Measurements from ENCODE around the gene HIP1. TPM values are rescaled to one million over a fixed set of nuclear protein-coding genes. Genes with fewer than 3 reads are reported as not detected.
A peak's percentile ranks its signal among the peaks of the same experiment; 100 is the strongest.

HIP1 gene
- polyA plus RNA-seq, 3 donors = 4.3 to 14.8 (median 5.3) TPM

DNA sequence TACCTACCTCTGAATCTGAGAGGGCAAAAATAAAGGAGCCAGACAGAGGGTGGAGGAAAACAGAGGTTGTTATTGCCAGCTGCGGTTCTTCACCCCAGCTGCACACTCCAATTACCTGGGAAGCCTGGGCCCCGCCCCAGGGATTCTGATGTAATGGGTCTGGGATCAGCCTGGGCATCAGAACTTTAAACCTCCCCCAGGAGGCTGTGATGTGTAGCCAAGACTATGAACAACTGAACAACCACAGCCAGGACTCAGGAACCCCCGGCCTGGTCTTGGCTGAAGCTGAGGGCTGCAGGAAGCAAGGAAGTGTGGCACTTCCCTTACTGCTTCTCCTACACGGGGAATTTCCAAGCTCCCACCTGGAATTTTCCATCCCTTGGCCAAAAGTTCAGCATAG is 89.3 kb downstream of the HIP1 start:
- Mint-ChIP-seq H3K27ac (no peak overlapping the region), H3K4me1 (peaks cover 4% of the 10 kb centered on the region), H3K4me3 (no peak overlapping the region), H3K9me3 (peaks cover 0 to 10% (median 5%) of the 10 kb centered on the region in 7 donors), H3K36me3 (peaks cover 0 to 8% of the 10 kb centered on the region in 2 donors), H3K27me3 (ENCODE audit: low read depth in 3 of 3) (peaks cover 0 to 4% (median 0%) of the 10 kb centered on the region in 3 donors)
- intact Hi-C loops (cut with micrococcal nuclease) = no loop called here
- Histone ChIP-seq H3K4me2 (replicated peaks; ENCODE audit: extremely low read depth, low read length, poor library complexity, severe bottlenecking) (no peak overlapping the region), H3K9ac (ENCODE audit: insufficient read depth, low read length, poor library complexity, severe bottlenecking) (no peak overlapping the region), H3K4me3 (replicated peaks in 1 of 3; ENCODE audit: low read depth in 2 of 3, low read length in 3 of 3) (no peak overlapping the region), H3K27me3 (ENCODE audit: control insufficient read depth in 2 of 2, insufficient read depth in 2 of 2, low read length in 2 of 2) (no peaks in the 10 kb centered on the region), H3K27ac (ENCODE audit: low read depth in 1 of 2, low read length in 2 of 2) (no peak overlapping the region), H3K9me3 (replicated peaks in 1 of 2; ENCODE audit: control insufficient read depth in 1 of 2, insufficient read depth in 1 of 2, low read length in 2 of 2) (no peaks in the 10 kb centered on the region), H3K4me1 (ENCODE audit: control insufficient read depth in 1 of 2, insufficient read depth in 2 of 2, low read length in 2 of 2) (peaks cover 3 to 6% of the 10 kb centered on the region in 2 donors), H3K79me2 (ENCODE audit: insufficient read depth, low read length) (no peaks in the 10 kb centered on the region), H2AFZ (ENCODE audit: insufficient read depth, low read depth, low read length, poor library complexity, severe bottlenecking) (no peak overlapping the region), H4K20me1 (ENCODE audit: insufficient read depth, low read length) (no peaks in the 10 kb centered on the region), H3K36me3 (replicated peaks in 1 of 2; ENCODE audit: control insufficient read depth in 1 of 2, insufficient read depth in 2 of 2, low read length in 2 of 2) (no peaks in the 10 kb centered on the region)
- no peak for DNase-seq
- TF ChIP-seq, protein P1, sequence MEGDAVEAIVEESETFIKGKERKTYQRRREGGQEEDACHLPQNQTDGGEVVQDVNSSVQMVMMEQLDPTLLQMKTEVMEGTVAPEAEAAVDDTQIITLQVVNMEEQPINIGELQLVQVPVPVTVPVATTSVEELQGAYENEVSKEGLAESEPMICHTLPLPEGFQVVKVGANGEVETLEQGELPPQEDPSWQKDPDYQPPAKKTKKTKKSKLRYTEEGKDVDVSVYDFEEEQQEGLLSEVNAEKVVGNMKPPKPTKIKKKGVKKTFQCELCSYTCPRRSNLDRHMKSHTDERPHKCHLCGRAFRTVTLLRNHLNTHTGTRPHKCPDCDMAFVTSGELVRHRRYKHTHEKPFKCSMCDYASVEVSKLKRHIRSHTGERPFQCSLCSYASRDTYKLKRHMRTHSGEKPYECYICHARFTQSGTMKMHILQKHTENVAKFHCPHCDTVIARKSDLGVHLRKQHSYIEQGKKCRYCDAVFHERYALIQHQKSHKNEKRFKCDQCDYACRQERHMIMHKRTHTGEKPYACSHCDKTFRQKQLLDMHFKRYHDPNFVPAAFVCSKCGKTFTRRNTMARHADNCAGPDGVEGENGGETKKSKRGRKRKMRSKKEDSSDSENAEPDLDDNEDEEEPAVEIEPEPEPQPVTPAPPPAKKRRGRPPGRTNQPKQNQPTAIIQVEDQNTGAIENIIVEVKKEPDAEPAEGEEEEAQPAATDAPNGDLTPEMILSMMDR (IDR thresholded peaks at IDR 0.05) = no peak
- 18% methylated on average over 2 of the region's 4 CpGs for WGBS (ENCODE audit: insufficient coverage)

DNA sequence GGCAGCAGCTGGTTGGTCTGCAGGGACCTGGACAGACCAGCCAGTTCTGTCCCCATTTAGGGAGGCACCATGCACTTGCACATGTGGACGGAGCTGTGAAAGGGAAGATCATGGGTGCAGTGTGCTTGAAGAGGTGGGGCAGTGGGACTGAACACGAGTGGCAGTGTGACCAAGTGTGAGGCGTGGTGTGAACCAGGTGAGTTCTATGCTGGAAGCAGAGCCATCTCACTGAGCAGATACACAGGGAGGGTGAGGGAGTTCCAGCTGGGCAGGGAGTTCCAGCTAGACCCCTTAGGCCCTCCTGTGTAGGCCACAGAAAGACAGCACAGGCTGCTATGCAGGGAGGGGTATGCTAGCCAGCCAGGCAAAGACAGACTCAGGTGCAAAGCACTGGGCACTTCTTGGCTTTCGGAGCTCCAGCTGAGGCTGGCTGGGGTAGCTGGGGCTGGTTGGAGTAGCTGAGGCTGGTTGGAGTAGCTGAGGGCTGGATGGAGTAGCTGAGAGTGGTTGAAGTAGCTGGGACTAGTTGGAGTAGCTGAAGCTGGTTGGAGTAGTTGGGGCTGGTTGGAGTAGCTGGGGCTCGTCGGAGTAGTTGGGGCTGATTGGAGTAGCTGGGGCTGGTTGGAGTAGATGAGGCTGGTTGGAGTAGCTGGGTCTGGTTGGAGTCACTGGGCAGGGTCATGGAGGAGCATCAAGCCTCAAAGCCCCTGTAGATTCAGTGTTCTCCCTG is 90.9 kb downstream of the HIP1 start:
- Histone ChIP-seq H3K4me1 (ENCODE audit: control insufficient read depth in 1 of 2, insufficient read depth in 2 of 2, low read length in 2 of 2) (peaks cover 3 to 6% of the 10 kb centered on the region in 2 donors), H3K36me3 (replicated peaks in 1 of 2; ENCODE audit: control insufficient read depth in 1 of 2, insufficient read depth in 2 of 2, low read length in 2 of 2) (no peaks in the 10 kb centered on the region), H3K4me2 (replicated peaks; ENCODE audit: extremely low read depth, low read length, poor library complexity, severe bottlenecking) (no peak overlapping the region), H3K4me3 (replicated peaks in 1 of 3; ENCODE audit: low read depth in 2 of 3, low read length in 3 of 3) (no peak overlapping the region), H2AFZ (ENCODE audit: insufficient read depth, low read depth, low read length, poor library complexity, severe bottlenecking) (no peak overlapping the region), H4K20me1 (ENCODE audit: insufficient read depth, low read length) (no peaks in the 10 kb centered on the region), H3K9me3 (replicated peaks in 1 of 2; ENCODE audit: control insufficient read depth in 1 of 2, insufficient read depth in 1 of 2, low read length in 2 of 2) (peaks cover 0 to 2% of the 10 kb centered on the region in 2 donors), H3K27me3 (ENCODE audit: control insufficient read depth in 2 of 2, insufficient read depth in 2 of 2, low read length in 2 of 2) (no peaks in the 10 kb centered on the region), H3K79me2 (ENCODE audit: insufficient read depth, low read length) (no peaks in the 10 kb centered on the region), H3K9ac (ENCODE audit: insufficient read depth, low read length, poor library complexity, severe bottlenecking) (no peak overlapping the region), H3K27ac (ENCODE audit: low read depth in 1 of 2, low read length in 2 of 2) (no peak overlapping the region)
- no peak for DNase-seq
- H3K4me3 Mint-ChIP-seq = no peak overlapping the region
- peaks cover 0 to 4% (median 0%) of the 10 kb centered on the region in 3 donors for H3K27me3 Mint-ChIP-seq (ENCODE audit: low read depth in 3 of 3)
- H3K9me3 Mint-ChIP-seq = peaks cover 2 to 10% (median 5%) of the 10 kb centered on the region in 7 donors
- TF ChIP-seq, protein P1 (IDR thresholded peaks at IDR 0.05) = no peak
- 96% methylated on average over 6 of the region's 6 CpGs for WGBS (ENCODE audit: insufficient coverage)
- H3K27ac Mint-ChIP-seq = peak overlapping the region in 2 of 7 donors; percentile 51 to 72
- peaks cover 4% of the 10 kb centered on the region for H3K4me1 Mint-ChIP-seq
- peaks cover 0 to 4% of the 10 kb centered on the region in 2 donors for H3K36me3 Mint-ChIP-seq
- intact Hi-C loops (cut with micrococcal nuclease) = no loop called here
